ENCODE measurements around the gene MTHFD1L.

- no peak for TF ChIP-seq POLR2A (IDR thresholded peaks at IDR 0.05)
- no peak for TF ChIP-seq CTCF (IDR thresholded peaks at IDR 0.05)
Observed at GRCh38 chr6:151067684-151068596, 202.4 kb downstream of the MTHFD1L start.
